Measurements from ENCODE around the gene OLFM2. TPM values are rescaled to one million over a fixed set of nuclear protein-coding genes. Genes with fewer than 3 reads are reported as not detected.

OLFM2 gene
- total and polyA plus RNA-seq, 2 of the 4 experiments (the other 2 are of a cell fraction), result 2.7 to 5.1 TPM

GRCh38 chr19:9848060-9848459, 88.3 kb downstream of the OLFM2 start:
- no peak overlapping the region for H3K56ac ChIP-seq (ENCODE audit: extremely low read depth, insufficient read depth, low read length)

More at GRCh38 chr19:9848060-9848459, 88.3 kb downstream of the OLFM2 start:
- BruUV-seq (replicated peaks), result no TSS peak
- POLR2A ChIA-PET (ENCODE audit: unreplicated experiment), result no interaction called here
- Histone ChIP-seq H2AK5ac (ENCODE audit: low read depth, low read length) (0 out of 2 replicates have a peak overlapping the region, but pooled peaks have one; percentile 2), H4K5ac (ENCODE audit: low read depth, low read length) (no peak overlapping the region), H3K9me1 (ENCODE audit: insufficient read depth, low read length) (peaks cover 9% of the 10 kb centered on the region; the same call in 1 of the 2 replicates), H3K4me2 (ENCODE audit: low read depth, low read length) (no peak overlapping the region), H3K9me3 (ENCODE audit: control insufficient read depth, insufficient read depth, low read length) (no peaks in the 10 kb centered on the region), H3K27ac (ENCODE audit: insufficient read depth, low read length) (no peak overlapping the region), H2AK9ac (replicated peaks; ENCODE audit: low read depth, low read length, poor library complexity) (peak overlapping the region; percentile 42), H3K79me1 (ENCODE audit: low read depth in 1 of 2, low read length in 2 of 2) (peaks cover 21 to 59% of the 10 kb centered on the region in 2 experiments), H3K4me1 (ENCODE audit: control insufficient read depth, insufficient read depth, low read length) (peaks cover 5% of the 10 kb centered on the region), H3K14ac (replicated peaks; ENCODE audit: low read depth, low read length) (no peak overlapping the region), H3K9ac (ENCODE audit: low read depth, low read length) (no peak overlapping the region), H2AFZ (replicated peaks; ENCODE audit: low read length, poor library complexity) (no peak overlapping the region), H4K20me1 (ENCODE audit: insufficient read depth, low read length) (peaks cover 20% of the 10 kb centered on the region), H4K91ac (ENCODE audit: insufficient read depth, low read depth, low read length) (no peak overlapping the region), H3K27me3 (ENCODE audit: control insufficient read depth, insufficient read depth, low read length) (no peaks in the 10 kb centered on the region), H2BK5ac (ENCODE audit: low read depth, low read length, poor library complexity, severe bottlenecking) (no peak overlapping the region), H2BK20ac (ENCODE audit: low read depth, low read length) (no peak overlapping the region), H2BK120ac (ENCODE audit: low read depth, low read length) (no peak overlapping the region), H3K18ac (ENCODE audit: low read depth, low read length) (no peak overlapping the region), H3K4ac (ENCODE audit: low read depth, low read length) (no peak overlapping the region), H3K4me3 (ENCODE audit: insufficient read depth, low read depth, low read length) (no peak overlapping the region), H2BK15ac (ENCODE audit: low read depth, low read length) (no peak overlapping the region), H3K36me3 (ENCODE audit: control insufficient read depth, insufficient read depth, low read length) (peaks cover 30% of the 10 kb centered on the region), H4K8ac (ENCODE audit: low read depth in 2 of 2, low read length in 2 of 2) (no peak overlapping the region), H3K23ac (ENCODE audit: low read depth, low read length) (no peak overlapping the region)
- ATAC-seq (ENCODE audit: low read depth) (no peak), DNase-seq (no peak)
- CTCF ChIA-PET, result no interaction called here
- in situ Hi-C loops (cut with MboI; ENCODE audit: low sequenced_read_pairs) (no loop called here), intact Hi-C loops (cut with micrococcal nuclease) (no loop called here), dilution Hi-C loops (cut with HindIII; ENCODE audit: low sequenced_read_pairs, unreplicated experiment) (no loop called here)
- TF ChIP-seq RAD21 (IDR thresholded peaks at IDR 0.05; ENCODE audit: low read length) (peak; percentile 35; the same call in 1 of the 2 replicates), MXI1 (IDR thresholded peaks at IDR 0.05; ENCODE audit: borderline replicate concordance, low read depth, low read length) (no peak), CTCF (conservative IDR thresholded peaks at IDR 0.05; ENCODE audit: low read depth, low read length) (peak; percentile 38), CHD1 (IDR thresholded peaks at IDR 0.05; ENCODE audit: low read depth, low read length) (no peak), MAFK (IDR thresholded peaks at IDR 0.05; ENCODE audit: low read depth, low read length) (no peak)
- WGBS, 2 experiments (ENCODE audit: extremely low coverage in 2 of 2, insufficient read length in 1 of 2), result 71% methylated on average over 1 of the region's 4 CpGs; no CpG with 5 or more reads in 1 of the 2 experiments
